GM19035 (cell line): ENCODE results near the gene NPAS4.

ENCODE experiments used
- ATAC-seq: cut with Tn5 transposase; IDR thresholded peaks from one replicate; pipeline ENCODE4 v1.9.1; 2021; ENCODE audit not compliant: unreplicated experiment

Gene NPAS4

GRCh38 chr11:66475349-66476172 lies 54.7 kb downstream of the NPAS4 start:
- ATAC-seq: no peak
